Hepatocyte (in vitro differentiated cells): ENCODE measurements around the gene CIT. TPM values are rescaled to one million over a fixed set of nuclear protein-coding genes. Genes with fewer than 3 reads are reported as not detected.

Experiments
- DNase-seq: peaks from one replicate; pipeline ENCODE4 v3.0.0-alpha.2; 2016; ENCODE audit warnings: low spot score
- H2AFZ ChIP-seq: fragments of 200-600 bp; sonication (generic); 2 replicates; pipeline ENCODE4 v1.6.0; 2016; ENCODE audit warnings: antibody characterized with exemption, mild to moderate bottlenecking
- H3K27ac ChIP-seq: fragments of 200-600 bp; sonication (generic); 2 replicates; pipeline ENCODE4 v1.5.1; 2016; ENCODE audit warnings: mild to moderate bottlenecking
- H3K27me3 ChIP-seq: fragments of 200-600 bp; sonication (generic); 2 replicates; pipeline ENCODE4 v1.6.1; 2016
- H3K36me3 ChIP-seq: fragments of 200-600 bp; sonication (generic); replicated peaks from 2 replicates; pipeline ENCODE4 v1.5.1; 2016; ENCODE audit warnings: low read depth; ENCODE audit not compliant: insufficient read depth
- H3K4me1 ChIP-seq: fragments of 200-600 bp; sonication (generic); 2 replicates; pipeline ENCODE4 v1.5.1; 2016; ENCODE audit warnings: mild to moderate bottlenecking, moderate library complexity; ENCODE audit not compliant: insufficient read depth
- H3K4me2 ChIP-seq: fragments of 200-600 bp; sonication (generic); 2 replicates; pipeline ENCODE4 v1.6.0; 2016
- H3K4me3 ChIP-seq: fragments of 200-600 bp; sonication (generic); 2 replicates; pipeline ENCODE4 v1.5.1; 2016; ENCODE audit warnings: mild to moderate bottlenecking
- H3K79me2 ChIP-seq: fragments of 200-600 bp; sonication (generic); 2 replicates; pipeline ENCODE4 v1.6.0; 2017; ENCODE audit warnings: mild to moderate bottlenecking
- H3K9me2 ChIP-seq: fragments of 200-600 bp; sonication (generic); replicated peaks from 2 replicates; pipeline ENCODE4 v1.6.0; 2017; ENCODE audit warnings: mild to moderate bottlenecking; ENCODE audit not compliant: insufficient read depth
- H3K9me3 ChIP-seq: fragments of 200-600 bp; sonication (generic); 2 replicates; pipeline ENCODE4 v1.5.1; 2016; ENCODE audit warnings: low read depth, mild to moderate bottlenecking
- H4K20me1 ChIP-seq: fragments of 200-600 bp; sonication (generic); 2 replicates; pipeline ENCODE4 v1.6.0; 2016; ENCODE audit warnings: mild to moderate bottlenecking; ENCODE audit not compliant: insufficient read depth, poor library complexity, severe bottlenecking
- CTCF ChIP-seq: fragments of 200-600 bp; sonication (generic); IDR thresholded peaks from 2 replicates; pipeline ENCODE4 v1.5.1; 2016; ENCODE audit warnings: antibody characterized with exemption, mild to moderate bottlenecking; ENCODE audit not compliant: poor library complexity
- EZH2 ChIP-seq: fragments of 200-600 bp; sonication (generic); IDR thresholded peaks from 2 replicates; pipeline ENCODE4 v1.6.1; 2016; ENCODE audit warnings: antibody characterized with exemption, mild to moderate bottlenecking, borderline replicate concordance
- EZH2phosphoT487 ChIP-seq: fragments of 200-600 bp; sonication (generic); IDR thresholded peaks from one replicate; pipeline ENCODE4 v1.6.1; 2018; ENCODE audit warnings: antibody characterized with exemption, mild to moderate bottlenecking, low read depth, moderate library complexity; ENCODE audit not compliant: unreplicated experiment, severe bottlenecking
- WGBS: methylation state at CpG from one replicate; pipeline ENCODE4 v1.1.6; 2016; ENCODE audit warnings: low lambda C conversion rate; ENCODE audit errors: missing lambda C conversion rate; 5-methylcytosine and 5-hydroxymethylcytosine counted together
- polyA plus RNA-seq: library from polyadenylated mRNA; unstranded; fragments of >200 nt; fragmentation: Nextera tagmentation; extraction: Ambion mirVana; gene quantifications from 2 replicates; pipeline ENCODE4 v1.2.1, GENCODE V29; 2016
- total RNA-seq: library from RNA; depleted of rRNA; stranded (reverse); fragments of >200 nt; gene quantifications from 2 replicates; pipeline ENCODE4 v1.2.3, GENCODE V29; 2014

Gene CIT
- total and polyA plus RNA-seq, 2 experiments from 2014 or later, result 3.6 to 3.9 TPM

GRCh38 chr12:119911182-119911581 lies 34.1 kb upstream of the CIT start:
- no peaks in the 10 kb centered on the region for H3K9me3 ChIP-seq
- H3K27ac ChIP-seq, result no peak overlapping the region
- 79% methylated on average over 4 of the region's 4 CpGs for WGBS
- H4K20me1 ChIP-seq, result no peaks in the 10 kb centered on the region
- H3K79me2 ChIP-seq, result no peaks in the 10 kb centered on the region
- no peaks in the 10 kb centered on the region for H3K36me3 ChIP-seq
- no peak for DNase-seq
- no peak overlapping the region for H3K4me3 ChIP-seq
- TF ChIP-seq CTCF, result no peak
- no peak for TF ChIP-seq EZH2phosphoT487
- no peak for TF ChIP-seq EZH2
- H3K4me1 ChIP-seq, result no peaks in the 10 kb centered on the region
- H2AFZ ChIP-seq, result no peak overlapping the region
- H3K27me3 ChIP-seq, result no peaks in the 10 kb centered on the region
- no peaks in the 10 kb centered on the region for H3K9me2 ChIP-seq
- H3K4me2 ChIP-seq, result no peak overlapping the region

DNA sequence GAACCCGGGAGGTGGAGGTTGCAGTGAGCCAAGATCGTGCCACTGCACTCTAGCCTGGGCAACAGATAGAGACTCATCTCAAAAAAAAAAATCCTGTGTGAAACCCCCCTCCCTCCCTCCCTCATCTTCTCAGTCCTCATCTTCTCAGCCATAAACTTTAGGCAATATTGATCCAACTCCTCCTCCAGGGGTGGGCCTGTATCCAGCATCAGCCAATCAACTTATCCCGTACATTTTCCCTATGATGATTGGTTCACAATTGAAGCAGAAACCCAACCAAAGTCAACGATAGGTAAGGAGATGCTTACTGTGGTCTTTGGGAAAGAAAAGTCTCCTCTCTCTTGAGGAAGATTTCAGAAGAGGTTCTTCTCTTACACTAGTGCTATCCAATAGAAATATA lies 33.5 kb upstream of the CIT start:
- TF ChIP-seq EZH2 (no peak), CTCF (no peak), EZH2phosphoT487 (no peak)
- WGBS, result 97% methylated on average over 2 of the region's 4 CpGs
- Histone ChIP-seq H3K27me3 (no peaks in the 10 kb centered on the region), H3K4me3 (no peak overlapping the region), H3K27ac (no peak overlapping the region), H3K79me2 (no peaks in the 10 kb centered on the region), H3K9me3 (no peaks in the 10 kb centered on the region), H3K9me2 (no peaks in the 10 kb centered on the region), H2AFZ (no peak overlapping the region), H3K36me3 (no peaks in the 10 kb centered on the region), H3K4me2 (no peak overlapping the region), H3K4me1 (no peaks in the 10 kb centered on the region), H4K20me1 (no peaks in the 10 kb centered on the region)
- no peak for DNase-seq

GRCh38 chr12:119902084-119902509 lies 25.0 kb upstream of the CIT start:
- Histone ChIP-seq H3K27me3 (no peaks in the 10 kb centered on the region), H3K4me2 (no peak overlapping the region), H3K9me2 (no peaks in the 10 kb centered on the region), H3K4me1 (no peaks in the 10 kb centered on the region), H3K4me3 (no peak overlapping the region), H3K79me2 (no peaks in the 10 kb centered on the region), H3K27ac (no peak overlapping the region), H2AFZ (no peak overlapping the region), H4K20me1 (no peaks in the 10 kb centered on the region), H3K9me3 (no peaks in the 10 kb centered on the region), H3K36me3 (no peaks in the 10 kb centered on the region)
- 5% methylated on average over 5 of the region's 5 CpGs for WGBS
- DNase-seq, result peak; percentile 78
- TF ChIP-seq CTCF (peak; percentile 75), EZH2phosphoT487 (no peak), EZH2 (no peak)

GRCh38 chr12:119901670-119902069 lies 24.6 kb upstream of the CIT start:
- no peaks in the 10 kb centered on the region for H3K36me3 ChIP-seq

More at GRCh38 chr12:119901670-119902069, 24.6 kb upstream of the CIT start:
- H4K20me1 ChIP-seq, result no peaks in the 10 kb centered on the region
- H3K27ac ChIP-seq, result no peak overlapping the region
- DNase-seq, result no peak
- H2AFZ ChIP-seq, result no peak overlapping the region
- no peak overlapping the region for H3K4me2 ChIP-seq
- no peaks in the 10 kb centered on the region for H3K27me3 ChIP-seq
- H3K9me2 ChIP-seq, result no peaks in the 10 kb centered on the region
- no peaks in the 10 kb centered on the region for H3K4me1 ChIP-seq
- H3K79me2 ChIP-seq, result no peaks in the 10 kb centered on the region
- TF ChIP-seq EZH2 (no peak), CTCF (no peak), EZH2phosphoT487 (no peak)
- H3K9me3 ChIP-seq, result no peaks in the 10 kb centered on the region
- WGBS, result 84% methylated on average over 2 of the region's 2 CpGs
- H3K4me3 ChIP-seq, result no peak overlapping the region
